NCI-H1092 (cell line): ENCODE results near the gene RYR3.
"Not testable (repeated sequence)": the region's sequence is repeated elsewhere in the genome, so short reads cannot be mapped to it uniquely, and the experiment has no call there.

ENCODE experiments used
- DNase-seq: peaks from one replicate; lab custom pipeline; 2025; lab: John Stamatoyannopoulos, UW

Gene RYR3

GRCh38 chr15:33778852-33779251 lies 468.1 kb downstream of the RYR3 start:
- no peak for DNase-seq

- no peak for DNase-seq
Measured at GRCh38 chr15:33780011-33780768, 469.4 kb downstream of the RYR3 start.

GRCh38 chr15:33782966-33783365 lies 472.2 kb downstream of the RYR3 start:
- DNase-seq: no peak

- DNase-seq: no peak
Measured at GRCh38 chr15:33785366-33785765, 474.6 kb downstream of the RYR3 start.

GRCh38 chr15:33788906-33789540 lies 478.3 kb downstream of the RYR3 start:
- no peak for DNase-seq

- DNase-seq: no peak
Measured at GRCh38 chr15:33794453-33794852, 483.7 kb downstream of the RYR3 start.

- DNase-seq: no peak
Measured at GRCh38 chr15:33795070-33795469, 484.3 kb downstream of the RYR3 start.

GRCh38 chr15:33797651-33798050 lies 486.9 kb downstream of the RYR3 start:
- no peak for DNase-seq

- no peak for DNase-seq
Measured at GRCh38 chr15:33801954-33802353, 491.2 kb downstream of the RYR3 start.

GRCh38 chr15:33807665-33808064 lies 496.9 kb downstream of the RYR3 start:
- no peak for DNase-seq

- no peak for DNase-seq
Measured at GRCh38 chr15:33808720-33809457, 498.1 kb downstream of the RYR3 start.

- DNase-seq: no peak
Measured at GRCh38 chr15:33810073-33810595, 499.4 kb downstream of the RYR3 start.

- no peak for DNase-seq
Measured at GRCh38 chr15:33810806-33811205, 500.0 kb downstream of the RYR3 start.

- DNase-seq: no peak
Measured at GRCh38 chr15:33813891-33814290, 503.1 kb downstream of the RYR3 start.

GRCh38 chr15:33819499-33819898 lies 508.7 kb downstream of the RYR3 start:
- not testable (repeated sequence) for DNase-seq

GRCh38 chr15:33822479-33822878 lies 511.7 kb downstream of the RYR3 start:
- DNase-seq: no peak

GRCh38 chr15:33823119-33823518 lies 512.4 kb downstream of the RYR3 start:
- DNase-seq: no peak

- DNase-seq: no peak
Measured at GRCh38 chr15:33825453-33825852, 514.7 kb downstream of the RYR3 start.

- DNase-seq: no peak
Measured at GRCh38 chr15:33826201-33826600, 515.4 kb downstream of the RYR3 start.

GRCh38 chr15:33830351-33830750 lies 519.6 kb downstream of the RYR3 start:
- no peak for DNase-seq

- no peak for DNase-seq
Measured at GRCh38 chr15:33831646-33832045, 520.9 kb downstream of the RYR3 start.

GRCh38 chr15:33834892-33835743 lies 524.4 kb downstream of the RYR3 start:
- no peak for DNase-seq
